Nephron (organoid): ENCODE measurements around the gene MBTPS1.

Source experiments
- H3K27ac Mint-ChIP-seq, 3 experiments: 2 replicates each; pipeline ENCODE4 v1.8.0; 2020; ENCODE audit warnings: mixed read lengths in 3 of 3, mild to moderate bottlenecking in 2 of 3, moderate library complexity in 1 of 3
- H3K27me3 Mint-ChIP-seq: 2 replicates; pipeline ENCODE4 v1.8.0; 2021; ENCODE audit warnings: low read depth, mild to moderate bottlenecking, moderate library complexity, mixed read lengths
- H3K36me3 Mint-ChIP-seq: 2 replicates; pipeline ENCODE4 v1.8.0; 2020; ENCODE audit warnings: low read depth, mixed read lengths
- H3K4me1 Mint-ChIP-seq: 2 replicates; pipeline ENCODE4 v1.8.0; 2020; ENCODE audit warnings: mixed read lengths
- H3K4me3 Mint-ChIP-seq, 3 experiments: 2 replicates each; pipeline ENCODE4 v1.8.0; 2020; ENCODE audit warnings: mild to moderate bottlenecking in 3 of 3, mixed read lengths in 3 of 3, moderate library complexity in 2 of 3
- H3K9me3 Mint-ChIP-seq: 2 replicates; pipeline ENCODE4 v1.8.0; 2020; ENCODE audit warnings: mixed read lengths
- CTCF ChIP-seq, 3 experiments: fragments of 200-600 bp; sonication (generic); IDR thresholded peaks; one replicate each; pipeline ENCODE4 v1.5.0; 2021; ENCODE audit warnings: antibody characterized with exemption in 3 of 3; ENCODE audit not compliant: unreplicated experiment in 3 of 3

The MBTPS1 gene

GRCh38 chr16:84110527-84110926, 6.2 kb downstream of the MBTPS1 start:
- Mint-ChIP-seq H3K4me1 (peaks cover 32% of the 10 kb centered on the region), H3K27ac (no peak overlapping the region), H3K36me3 (peaks cover 9% of the 10 kb centered on the region), H3K4me3 (no peak overlapping the region), H3K27me3 (peaks cover under 1% of the 10 kb centered on the region), H3K9me3 (no peaks in the 10 kb centered on the region)
- no peak for TF ChIP-seq CTCF (IDR thresholded peaks at IDR 0.05; ENCODE audit: unreplicated experiment in 3 of 3)

GRCh38 chr16:84109598-84110335, 7.0 kb downstream of the MBTPS1 start:
- H3K4me1 Mint-ChIP-seq: peaks cover 31% of the 10 kb centered on the region
- H3K36me3 Mint-ChIP-seq: peaks cover 12% of the 10 kb centered on the region
- no peaks in the 10 kb centered on the region for H3K9me3 Mint-ChIP-seq
- H3K27me3 Mint-ChIP-seq: peaks cover 5% of the 10 kb centered on the region
- H3K27ac Mint-ChIP-seq: no peak overlapping the region
- TF ChIP-seq CTCF (IDR thresholded peaks at IDR 0.05; ENCODE audit: unreplicated experiment in 3 of 3): no peak
- no peak overlapping the region for H3K4me3 Mint-ChIP-seq

- H3K27me3 Mint-ChIP-seq: peaks cover 5% of the 10 kb centered on the region
- peak overlapping the region in 1 of 3 experiments; percentile 35 for H3K27ac Mint-ChIP-seq
- H3K4me1 Mint-ChIP-seq: peaks cover 31% of the 10 kb centered on the region
Observed at GRCh38 chr16:84107921-84108320, 8.8 kb downstream of the MBTPS1 start.

GRCh38 chr16:84105948-84106740, 10.6 kb downstream of the MBTPS1 start:
- Mint-ChIP-seq H3K9me3 (no peaks in the 10 kb centered on the region), H3K36me3 (peaks cover 19% of the 10 kb centered on the region), H3K4me1 (peaks cover 31% of the 10 kb centered on the region), H3K27ac (no peak overlapping the region), H3K4me3 (no peak overlapping the region), H3K27me3 (peaks cover 5% of the 10 kb centered on the region)
- no peak for TF ChIP-seq CTCF (IDR thresholded peaks at IDR 0.05; ENCODE audit: unreplicated experiment in 3 of 3)

More at GRCh38 chr16:84107921-84108320, 8.8 kb downstream of the MBTPS1 start:
- Mint-ChIP-seq H3K9me3 (no peaks in the 10 kb centered on the region), H3K36me3 (peaks cover 12% of the 10 kb centered on the region), H3K4me3 (no peak overlapping the region)
- no peak for TF ChIP-seq CTCF (IDR thresholded peaks at IDR 0.05; ENCODE audit: unreplicated experiment in 3 of 3)

GRCh38 chr16:84105301-84105815, 11.4 kb downstream of the MBTPS1 start:
- H3K27ac Mint-ChIP-seq: no peak overlapping the region
- no peaks in the 10 kb centered on the region for H3K9me3 Mint-ChIP-seq

More at GRCh38 chr16:84105301-84105815, 11.4 kb downstream of the MBTPS1 start:
- Mint-ChIP-seq H3K4me1 (peaks cover 24% of the 10 kb centered on the region), H3K36me3 (peaks cover 19% of the 10 kb centered on the region), H3K27me3 (peaks cover 5% of the 10 kb centered on the region), H3K4me3 (no peak overlapping the region)
- TF ChIP-seq CTCF (IDR thresholded peaks at IDR 0.05; ENCODE audit: unreplicated experiment in 3 of 3): no peak
